ENCODE results near the gene DOCK4.

Gene DOCK4

DNA sequence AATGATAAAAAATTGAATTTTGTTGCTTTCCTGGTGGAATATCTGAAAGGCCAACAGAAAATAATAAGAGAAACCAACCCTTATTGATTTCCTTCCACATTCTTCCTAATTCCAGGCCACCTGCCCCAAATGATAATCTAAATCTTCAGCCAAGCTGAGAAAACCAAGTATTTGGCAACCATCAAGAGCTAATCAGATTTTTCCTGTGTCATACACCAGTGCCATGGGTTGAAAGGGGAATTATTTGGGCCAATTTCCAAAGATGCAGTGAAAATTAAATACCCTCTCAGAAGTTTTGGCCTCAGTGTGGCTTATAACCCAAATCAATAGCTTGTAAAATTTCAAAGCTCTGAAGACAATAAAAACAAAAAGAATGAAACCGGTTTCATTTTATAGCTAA, 70.4 kb downstream of the DOCK4 start:
- Histone ChIP-seq H3K27ac (ENCODE audit: low read depth, low read length) (no peak overlapping the region), H3K79me1 (ENCODE audit: low read length) (no peaks in the 10 kb centered on the region), H4K12ac (ENCODE audit: low read depth, low read length) (no peak overlapping the region), H3K36me3 (ENCODE audit: control insufficient read depth in 1 of 2, insufficient read depth in 2 of 2, low read length in 2 of 2) (no peaks in the 10 kb centered on the region), H3K79me2 (ENCODE audit: control insufficient read depth, insufficient read depth, low read length, poor library complexity) (no peaks in the 10 kb centered on the region), H4K8ac (ENCODE audit: low read depth, low read length) (no peak overlapping the region), H3K9me3 (ENCODE audit: insufficient read depth, low read depth, low read length) (no peaks in the 10 kb centered on the region), H2BK5ac (ENCODE audit: low read depth, low read length, poor library complexity) (no peak overlapping the region), H2AFZ (ENCODE audit: insufficient read depth, low read length, poor library complexity) (no peak overlapping the region), H3K4me2 (ENCODE audit: low read length) (no peak overlapping the region), H2BK12ac (ENCODE audit: low read length) (no peak overlapping the region), H3K4ac (ENCODE audit: low read depth, low read length) (no peak overlapping the region), H3K9ac (ENCODE audit: low read length) (no peak overlapping the region), H2BK120ac (ENCODE audit: insufficient read depth, low read length, poor library complexity) (no peak overlapping the region), H3K4me3 (ENCODE audit: low read depth, low read length) (no peak overlapping the region), H3K18ac (ENCODE audit: low read length) (no peak overlapping the region), H4K91ac (ENCODE audit: low read depth, low read length) (no peak overlapping the region), H2AK5ac (ENCODE audit: low read length) (no peak overlapping the region), H3K4me1 (ENCODE audit: control insufficient read depth in 1 of 2, insufficient read depth in 2 of 2, low read length in 2 of 2) (no peaks in the 10 kb centered on the region), H3K14ac (ENCODE audit: low read length) (no peak overlapping the region), H3K27me3 (ENCODE audit: insufficient read depth, low read length) (no peaks in the 10 kb centered on the region), H3K23ac (ENCODE audit: low read length) (no peak overlapping the region)
- WGBS (ENCODE audit: extremely low coverage, insufficient coverage, insufficient read length): no CpG with 5 or more reads among the region's 1 CpG
- no peak for DNase-seq

DNA sequence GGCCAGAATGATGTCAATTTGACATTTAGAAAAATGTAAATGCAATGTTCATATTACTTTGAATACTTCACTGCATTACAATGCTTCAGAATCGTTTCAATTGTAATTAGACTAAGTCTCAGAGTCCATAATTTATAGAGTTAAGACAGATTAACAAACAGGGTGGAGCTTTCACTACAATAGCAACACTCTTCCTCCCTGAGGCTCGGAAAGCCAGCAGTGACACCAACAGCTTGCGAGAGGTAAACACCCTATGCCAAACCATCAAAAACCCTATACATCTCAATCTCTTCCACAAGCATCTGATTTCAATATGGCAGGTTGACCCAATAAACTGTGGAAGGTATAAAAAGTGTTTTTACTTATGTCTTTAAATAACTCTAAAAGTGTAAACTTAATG, 72.2 kb downstream of the DOCK4 start:
- Histone ChIP-seq H3K18ac (ENCODE audit: low read length) (no peak overlapping the region), H3K79me2 (ENCODE audit: control insufficient read depth, insufficient read depth, low read length, poor library complexity) (no peaks in the 10 kb centered on the region), H3K4me3 (ENCODE audit: low read depth, low read length) (no peak overlapping the region), H4K8ac (ENCODE audit: low read depth, low read length) (no peak overlapping the region), H2AFZ (ENCODE audit: insufficient read depth, low read length, poor library complexity) (no peak overlapping the region), H3K9ac (ENCODE audit: low read length) (no peak overlapping the region), H3K4me1 (ENCODE audit: control insufficient read depth in 1 of 2, insufficient read depth in 2 of 2, low read length in 2 of 2) (peaks cover 2 to 5% of the 10 kb centered on the region in 2 experiments), H2BK5ac (ENCODE audit: low read depth, low read length, poor library complexity) (no peak overlapping the region), H3K36me3 (ENCODE audit: control insufficient read depth in 1 of 2, insufficient read depth in 2 of 2, low read length in 2 of 2) (no peaks in the 10 kb centered on the region), H3K27ac (ENCODE audit: low read depth, low read length) (no peak overlapping the region), H2BK12ac (ENCODE audit: low read length) (no peak overlapping the region), H2AK5ac (ENCODE audit: low read length) (no peak overlapping the region), H3K14ac (ENCODE audit: low read length) (no peak overlapping the region), H3K9me3 (ENCODE audit: insufficient read depth, low read depth, low read length) (no peaks in the 10 kb centered on the region), H2BK120ac (ENCODE audit: insufficient read depth, low read length, poor library complexity) (no peak overlapping the region), H4K91ac (ENCODE audit: low read depth, low read length) (no peak overlapping the region), H3K23ac (ENCODE audit: low read length) (no peak overlapping the region), H3K79me1 (ENCODE audit: low read length) (no peaks in the 10 kb centered on the region), H3K27me3 (ENCODE audit: insufficient read depth, low read length) (no peaks in the 10 kb centered on the region), H3K4me2 (ENCODE audit: low read length) (no peak overlapping the region), H4K12ac (ENCODE audit: low read depth, low read length) (no peak overlapping the region), H3K4ac (ENCODE audit: low read depth, low read length) (no peak overlapping the region)
- no CpG with 5 or more reads among the region's 3 CpGs for WGBS (ENCODE audit: extremely low coverage, insufficient coverage, insufficient read length)
- DNase-seq: no peak

DNA sequence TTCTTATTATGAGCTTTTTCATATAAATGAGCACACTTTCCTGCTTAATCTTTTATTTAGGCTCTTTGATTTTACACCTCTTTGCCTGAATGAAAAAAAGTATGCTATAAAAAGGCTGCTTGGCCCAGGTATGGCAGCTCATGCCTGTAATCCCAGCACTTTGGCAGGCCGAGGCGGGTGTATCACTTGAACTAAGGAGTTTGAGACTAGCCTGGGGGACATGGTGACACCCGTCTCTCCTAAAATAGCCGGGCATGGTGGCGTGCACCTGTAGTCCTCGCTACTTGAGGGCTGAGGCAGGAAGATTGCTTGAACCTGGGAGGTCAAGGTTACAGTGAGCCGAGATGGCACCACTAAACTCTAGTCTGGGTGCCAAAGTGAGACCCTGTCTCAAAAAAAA, 72.9 kb downstream of the DOCK4 start:
- WGBS (ENCODE audit: extremely low coverage, insufficient coverage, insufficient read length): no CpG with 5 or more reads among the region's 7 CpGs
- no peak overlapping the region for H3K14ac ChIP-seq (ENCODE audit: low read length)
- H4K12ac ChIP-seq (ENCODE audit: low read depth, low read length): no peak overlapping the region
- H3K79me2 ChIP-seq (ENCODE audit: control insufficient read depth, insufficient read depth, low read length, poor library complexity): no peaks in the 10 kb centered on the region
- H3K4me1 ChIP-seq (ENCODE audit: control insufficient read depth in 1 of 2, insufficient read depth in 2 of 2, low read length in 2 of 2): peaks cover 2 to 5% of the 10 kb centered on the region in 2 experiments
- H3K27ac ChIP-seq (ENCODE audit: low read depth, low read length): no peak overlapping the region
- H3K9me3 ChIP-seq (ENCODE audit: insufficient read depth, low read depth, low read length): no peaks in the 10 kb centered on the region
- no peak overlapping the region for H4K8ac ChIP-seq (ENCODE audit: low read depth, low read length)
- no peak overlapping the region for H3K23ac ChIP-seq (ENCODE audit: low read length)
- no peak overlapping the region for H2AFZ ChIP-seq (ENCODE audit: insufficient read depth, low read length, poor library complexity)
- H3K9ac ChIP-seq (ENCODE audit: low read length): no peak overlapping the region
- no peak overlapping the region for H2AK5ac ChIP-seq (ENCODE audit: low read length)
- no peak overlapping the region for H3K4me3 ChIP-seq (ENCODE audit: low read depth, low read length)
- H3K36me3 ChIP-seq (ENCODE audit: control insufficient read depth in 1 of 2, insufficient read depth in 2 of 2, low read length in 2 of 2): no peaks in the 10 kb centered on the region
- no peak overlapping the region for H2BK5ac ChIP-seq (ENCODE audit: low read depth, low read length, poor library complexity)
- no peak overlapping the region for H2BK12ac ChIP-seq (ENCODE audit: low read length)
- no peak for DNase-seq
- no peaks in the 10 kb centered on the region for H3K27me3 ChIP-seq (ENCODE audit: insufficient read depth, low read length)
- H4K91ac ChIP-seq (ENCODE audit: low read depth, low read length): no peak overlapping the region
- no peak overlapping the region for H2BK120ac ChIP-seq (ENCODE audit: insufficient read depth, low read length, poor library complexity)
- H3K79me1 ChIP-seq (ENCODE audit: low read length): no peaks in the 10 kb centered on the region
- H3K18ac ChIP-seq (ENCODE audit: low read length): peak overlapping the region; percentile 23
- no peak overlapping the region for H3K4ac ChIP-seq (ENCODE audit: low read depth, low read length)
- H3K4me2 ChIP-seq (ENCODE audit: low read length): no peak overlapping the region

DNA sequence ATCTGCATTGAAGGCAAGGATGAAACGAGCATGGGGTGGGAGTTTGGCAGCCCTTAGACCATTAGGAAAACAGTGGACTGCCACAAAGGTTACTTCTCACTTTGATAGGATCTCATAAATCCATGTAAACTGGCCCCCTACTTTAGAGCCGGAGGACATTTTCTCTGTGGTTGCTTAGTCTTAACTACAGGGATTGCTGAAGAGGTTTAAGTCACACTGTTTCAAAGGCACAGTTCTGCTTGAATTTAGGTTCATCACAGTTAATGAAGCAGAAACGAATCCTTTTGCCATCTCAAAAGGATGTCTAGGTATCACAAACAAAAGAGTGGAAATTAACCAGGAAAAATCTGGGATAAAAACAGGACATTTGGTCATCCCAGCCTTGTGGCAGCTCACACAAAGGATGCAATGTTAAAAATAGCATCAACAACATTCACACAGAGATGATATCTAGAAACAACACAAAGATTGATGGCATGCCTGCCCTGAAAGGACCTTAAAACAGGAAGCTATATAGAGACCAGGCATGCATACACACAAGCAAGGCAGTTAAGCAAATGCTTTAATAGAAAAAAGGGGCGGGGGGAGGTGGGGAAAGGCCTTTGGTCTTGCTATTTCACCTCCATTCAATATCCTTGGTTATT, 74.0 kb downstream of the DOCK4 start:
- H2BK12ac ChIP-seq (ENCODE audit: low read length): no peak overlapping the region
- H2BK120ac ChIP-seq (ENCODE audit: insufficient read depth, low read length, poor library complexity): no peak overlapping the region
- no peak overlapping the region for H3K9ac ChIP-seq (ENCODE audit: low read length)
- H2AFZ ChIP-seq (ENCODE audit: insufficient read depth, low read length, poor library complexity): no peak overlapping the region
- no peak overlapping the region for H2BK5ac ChIP-seq (ENCODE audit: low read depth, low read length, poor library complexity)
- no peak overlapping the region for H4K12ac ChIP-seq (ENCODE audit: low read depth, low read length)
- H3K4me3 ChIP-seq (ENCODE audit: low read depth, low read length): no peak overlapping the region
- H3K36me3 ChIP-seq (ENCODE audit: control insufficient read depth in 1 of 2, insufficient read depth in 2 of 2, low read length in 2 of 2): no peaks in the 10 kb centered on the region
- no CpG with 5 or more reads among the region's 4 CpGs for WGBS (ENCODE audit: extremely low coverage, insufficient coverage, insufficient read length)
- H4K8ac ChIP-seq (ENCODE audit: low read depth, low read length): no peak overlapping the region
- no peak overlapping the region for H3K4ac ChIP-seq (ENCODE audit: low read depth, low read length)
- H3K14ac ChIP-seq (ENCODE audit: low read length): no peak overlapping the region
- H3K4me2 ChIP-seq (ENCODE audit: low read length): no peak overlapping the region
- H3K27ac ChIP-seq (ENCODE audit: low read depth, low read length): no peak overlapping the region
- no peaks in the 10 kb centered on the region for H3K27me3 ChIP-seq (ENCODE audit: insufficient read depth, low read length)
- H3K23ac ChIP-seq (ENCODE audit: low read length): no peak overlapping the region
- peaks cover 2 to 5% of the 10 kb centered on the region in 2 experiments for H3K4me1 ChIP-seq (ENCODE audit: control insufficient read depth in 1 of 2, insufficient read depth in 2 of 2, low read length in 2 of 2)
- H3K79me1 ChIP-seq (ENCODE audit: low read length): no peaks in the 10 kb centered on the region
- no peak overlapping the region for H2AK5ac ChIP-seq (ENCODE audit: low read length)
- H3K9me3 ChIP-seq (ENCODE audit: insufficient read depth, low read depth, low read length): no peaks in the 10 kb centered on the region
- no peaks in the 10 kb centered on the region for H3K79me2 ChIP-seq (ENCODE audit: control insufficient read depth, insufficient read depth, low read length, poor library complexity)
- no peak for DNase-seq
- no peak overlapping the region for H4K91ac ChIP-seq (ENCODE audit: low read depth, low read length)
- H3K18ac ChIP-seq (ENCODE audit: low read length): no peak overlapping the region

All from trophoblast cell (in vitro differentiated cells and primary cell).